Measurements from ENCODE around the gene DOCK4.

GRCh38 chr7:112176241-112176640 lies 30.0 kb downstream of the DOCK4 start:
- TF ChIP-seq CTCF (conservative IDR thresholded peaks at IDR 0.05 in 1 of 2, IDR thresholded peaks at IDR 0.05 in 1 of 2; ENCODE audit: extremely low read depth in 1 of 2, insufficient read depth in 1 of 2, low read depth in 1 of 2, low read length in 2 of 2): no peak
- TF ChIP-seq EZH2 (IDR thresholded peaks at IDR 0.05; ENCODE audit: borderline replicate concordance, low read length): no peak

Data from mammary epithelial cell (primary cell).